GM12874 (cell line): ENCODE measurements around the gene FBXL13.

Experiments used
- CTCF ChIP-seq: IDR thresholded peaks from 2 replicates; pipeline ENCODE4 v1.5.1; 2011; ENCODE audit warnings: low read depth, mild to moderate bottlenecking, control low read depth, low read length, moderate library complexity; ENCODE audit not compliant: insufficient read depth

FBXL13 gene

GRCh38 chr7:102823390-102824119, 251.0 kb downstream of the FBXL13 start:
- no peak for TF ChIP-seq CTCF

- TF ChIP-seq CTCF: no peak
Measured at GRCh38 chr7:102821994-102822747, 252.4 kb downstream of the FBXL13 start.

GRCh38 chr7:102819151-102819550, 255.4 kb downstream of the FBXL13 start:
- TF ChIP-seq CTCF: no peak

GRCh38 chr7:102817616-102818573, 256.7 kb downstream of the FBXL13 start:
- TF ChIP-seq CTCF: no peak

- no peak for TF ChIP-seq CTCF
Measured at GRCh38 chr7:102814025-102814471, 260.5 kb downstream of the FBXL13 start.

GRCh38 chr7:102813191-102814024, 261.2 kb downstream of the FBXL13 start:
- TF ChIP-seq CTCF: no peak
